Measurements from ENCODE around the gene IFT43. TPM values are rescaled to one million over a fixed set of nuclear protein-coding genes. Genes with fewer than 3 reads are reported as not detected.

IFT43 gene
- total RNA-seq, 1 donor from 2014 or later = 18.3 TPM

GRCh38 chr14:75979648-75980565 lies 5.7 kb upstream of the IFT43 start:
- no peaks in the 10 kb centered on the region for H3K27me3 ChIP-seq (ENCODE audit: control insufficient read depth in 3 of 3, insufficient read depth in 3 of 3, low read length in 3 of 3)
- H3K9me3 ChIP-seq (ENCODE audit: control insufficient read depth in 3 of 3, low read length in 3 of 3) = no peaks in the 10 kb centered on the region
- peaks cover 40 to 45% (median 42%) of the 10 kb centered on the region in 3 donors for H3K4me1 ChIP-seq (ENCODE audit: control insufficient read depth in 3 of 3, insufficient read depth in 3 of 3, low read length in 3 of 3)
- H3K36me3 ChIP-seq (ENCODE audit: control insufficient read depth in 3 of 3, insufficient read depth in 3 of 3, low read length in 3 of 3) = no peaks in the 10 kb centered on the region
- peak overlapping the region; percentile 95 for H3K27ac ChIP-seq (ENCODE audit: low read depth, low read length)
- H3K4me3 ChIP-seq (ENCODE audit: low read length in 3 of 3) = peak overlapping the region; percentile 69 to 86 (median 82)
- H3K9ac ChIP-seq (ENCODE audit: low read depth in 1 of 3, low read length in 3 of 3) = peak overlapping the region; percentile 71 to 89 (median 88)

- H3K27me3 ChIP-seq (ENCODE audit: control insufficient read depth in 3 of 3, insufficient read depth in 3 of 3, low read length in 3 of 3) = no peaks in the 10 kb centered on the region
- H3K27ac ChIP-seq (ENCODE audit: low read depth, low read length) = peak overlapping the region; percentile 95
- H3K4me1 ChIP-seq (ENCODE audit: control insufficient read depth in 3 of 3, insufficient read depth in 3 of 3, low read length in 3 of 3) = peaks cover 43 to 46% (median 45%) of the 10 kb centered on the region in 3 donors
- H3K4me3 ChIP-seq (ENCODE audit: low read length in 3 of 3) = peak overlapping the region; percentile 69 to 86 (median 82)
- no peaks in the 10 kb centered on the region for H3K36me3 ChIP-seq (ENCODE audit: control insufficient read depth in 3 of 3, insufficient read depth in 3 of 3, low read length in 3 of 3)
- H3K9ac ChIP-seq (ENCODE audit: low read depth in 1 of 3, low read length in 3 of 3) = peak overlapping the region; percentile 71 to 89 (median 88)
- H3K9me3 ChIP-seq (ENCODE audit: control insufficient read depth in 3 of 3, low read length in 3 of 3) = no peaks in the 10 kb centered on the region
Measured at GRCh38 chr14:75980856-75981255, 4.7 kb upstream of the IFT43 start.

GRCh38 chr14:75981426-75982265 lies 3.9 kb upstream of the IFT43 start, which contains the start of gene TGFB3:
Gene TGFB3, minus strand, starts transcription at chr14:75981995. Its CDS starts 1,102 bp downstream, at chr14:75980893.
- Histone ChIP-seq H3K4me1 (ENCODE audit: control insufficient read depth in 3 of 3, insufficient read depth in 3 of 3, low read length in 3 of 3) (peaks cover 45 to 51% (median 45%) of the 10 kb centered on the region in 3 donors), H3K9me3 (ENCODE audit: control insufficient read depth in 3 of 3, low read length in 3 of 3) (no peaks in the 10 kb centered on the region)

DNA sequence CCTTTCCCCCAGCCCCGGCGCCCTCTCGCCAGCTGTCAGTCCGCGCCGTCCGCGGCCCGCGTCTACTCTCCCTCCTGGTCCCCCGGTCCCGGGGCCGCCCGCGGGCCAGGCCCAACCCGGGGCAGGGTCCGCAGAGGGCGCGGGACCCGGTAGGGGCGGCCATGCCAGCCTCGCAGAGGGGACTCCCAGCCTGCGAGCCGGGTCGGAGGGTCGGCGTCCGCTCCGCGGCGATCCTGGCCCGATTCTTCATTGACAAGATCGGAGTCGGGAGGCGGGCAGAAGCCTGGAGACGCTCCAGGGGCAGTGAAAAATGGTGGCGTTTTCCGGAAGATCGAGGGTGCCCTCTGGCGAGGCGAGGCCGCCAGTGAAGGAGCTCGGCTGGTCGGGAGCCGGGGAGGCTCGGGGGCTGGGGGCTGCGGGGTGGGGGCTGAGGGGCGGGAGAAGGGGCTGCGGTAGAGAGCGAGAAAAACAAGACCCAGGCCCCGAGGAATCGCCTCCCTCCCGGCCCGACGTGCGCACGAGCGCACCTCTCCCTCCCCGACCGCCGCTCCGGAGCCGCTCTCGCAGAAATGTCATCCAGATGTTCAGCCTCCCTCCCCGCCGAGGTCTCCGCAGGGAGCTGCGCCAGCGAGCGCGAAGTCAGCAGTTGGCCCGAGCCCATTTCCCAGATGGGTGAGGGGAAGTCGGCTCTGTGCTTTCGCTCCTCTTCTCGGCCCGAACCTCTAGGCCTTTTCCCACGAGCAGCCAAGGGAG lies 3.1 kb upstream of the IFT43 start:
- peaks cover 45 to 52% (median 46%) of the 10 kb centered on the region in 3 donors for H3K4me1 ChIP-seq (ENCODE audit: control insufficient read depth in 3 of 3, insufficient read depth in 3 of 3, low read length in 3 of 3)
- peak overlapping the region; percentile 95 for H3K27ac ChIP-seq (ENCODE audit: low read depth, low read length)
- peak overlapping the region; percentile 69 to 86 (median 82) for H3K4me3 ChIP-seq (ENCODE audit: low read length in 3 of 3)
- no peaks in the 10 kb centered on the region for H3K27me3 ChIP-seq (ENCODE audit: control insufficient read depth in 3 of 3, insufficient read depth in 3 of 3, low read length in 3 of 3)
- H3K36me3 ChIP-seq (ENCODE audit: control insufficient read depth in 3 of 3, insufficient read depth in 3 of 3, low read length in 3 of 3) = no peaks in the 10 kb centered on the region
- H3K9ac ChIP-seq (ENCODE audit: low read depth in 1 of 3, low read length in 3 of 3) = peak overlapping the region; percentile 82 to 89 (median 88)
- H3K9me3 ChIP-seq (ENCODE audit: control insufficient read depth in 3 of 3, low read length in 3 of 3) = no peaks in the 10 kb centered on the region

More at GRCh38 chr14:75981426-75982265, 3.9 kb upstream of the IFT43 start, which contains the start of gene TGFB3:
- no peaks in the 10 kb centered on the region for H3K36me3 ChIP-seq (ENCODE audit: control insufficient read depth in 3 of 3, insufficient read depth in 3 of 3, low read length in 3 of 3)
- peak within 1 kb of the TSS; percentile 69 to 86 (median 82) for H3K4me3 ChIP-seq (ENCODE audit: low read length in 3 of 3)
- no peaks in the 10 kb centered on the region for H3K27me3 ChIP-seq (ENCODE audit: control insufficient read depth in 3 of 3, insufficient read depth in 3 of 3, low read length in 3 of 3)
- H3K27ac ChIP-seq (ENCODE audit: low read depth, low read length) = peak within 1 kb of the TSS; percentile 95
- peak within 1 kb of the TSS; percentile 82 to 89 (median 88) for H3K9ac ChIP-seq (ENCODE audit: low read depth in 1 of 3, low read length in 3 of 3)

DNA sequence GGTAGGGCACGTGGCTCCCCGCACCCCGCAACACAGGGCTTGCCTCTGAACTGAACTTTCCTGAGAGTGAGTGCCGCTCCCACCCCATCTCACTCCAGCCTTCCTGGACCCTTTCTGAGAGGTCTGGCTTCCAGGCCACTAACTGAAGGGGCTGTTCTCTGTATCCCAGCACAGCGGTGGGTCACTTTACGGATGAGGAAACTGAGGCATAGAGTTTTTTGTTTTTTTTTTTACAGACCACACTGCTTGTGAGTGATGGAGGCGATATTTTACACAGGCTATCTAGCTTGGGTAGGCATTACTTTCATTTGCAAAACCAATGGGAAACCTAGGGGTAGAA lies 2.6 kb upstream of the IFT43 start:
- Histone ChIP-seq H3K27ac (ENCODE audit: low read depth, low read length) (peak overlapping the region; percentile 95), H3K36me3 (ENCODE audit: control insufficient read depth in 3 of 3, insufficient read depth in 3 of 3, low read length in 3 of 3) (no peaks in the 10 kb centered on the region), H3K27me3 (ENCODE audit: control insufficient read depth in 3 of 3, insufficient read depth in 3 of 3, low read length in 3 of 3) (no peaks in the 10 kb centered on the region), H3K9me3 (ENCODE audit: control insufficient read depth in 3 of 3, low read length in 3 of 3) (no peaks in the 10 kb centered on the region), H3K4me1 (ENCODE audit: control insufficient read depth in 3 of 3, insufficient read depth in 3 of 3, low read length in 3 of 3) (peaks cover 42 to 47% (median 43%) of the 10 kb centered on the region in 3 donors), H3K9ac (ENCODE audit: low read depth in 1 of 3, low read length in 3 of 3) (peak overlapping the region in 2 of 3 donors; percentile 63 to 74), H3K4me3 (ENCODE audit: low read length in 3 of 3) (peak overlapping the region; percentile 46 to 58 (median 58))

DNA sequence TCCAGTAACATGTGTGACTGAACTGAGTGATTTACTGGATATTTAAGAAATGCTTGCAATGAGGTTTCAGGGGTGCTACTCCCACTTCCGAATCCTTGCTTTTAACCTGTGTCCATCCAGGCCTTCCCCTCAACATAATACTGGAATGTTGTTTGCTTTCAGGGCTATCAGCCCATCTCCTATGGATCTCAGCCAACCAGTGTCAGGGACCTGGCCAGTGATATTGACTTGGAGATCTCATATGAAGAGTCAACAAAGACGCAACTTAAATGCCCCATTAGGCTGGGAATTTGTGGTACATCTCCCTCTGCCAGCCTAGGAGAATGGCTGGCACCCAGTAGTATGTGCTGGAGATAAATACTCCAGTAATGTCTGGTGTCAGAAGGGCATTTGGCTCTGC lies 889 bp upstream of the IFT43 start:
- Histone ChIP-seq H3K9me3 (ENCODE audit: control insufficient read depth in 3 of 3, low read length in 3 of 3) (no peaks in the 10 kb centered on the region), H3K4me1 (ENCODE audit: control insufficient read depth in 3 of 3, insufficient read depth in 3 of 3, low read length in 3 of 3) (peaks cover 33 to 39% (median 33%) of the 10 kb centered on the region in 3 donors), H3K4me3 (ENCODE audit: low read length in 3 of 3) (no peak overlapping the region), H3K36me3 (ENCODE audit: control insufficient read depth in 3 of 3, insufficient read depth in 3 of 3, low read length in 3 of 3) (peaks cover 0 to 2% (median 1%) of the 10 kb centered on the region in 3 donors), H3K27ac (ENCODE audit: low read depth, low read length) (peak overlapping the region; percentile 86), H3K27me3 (ENCODE audit: control insufficient read depth in 3 of 3, insufficient read depth in 3 of 3, low read length in 3 of 3) (no peaks in the 10 kb centered on the region), H3K9ac (ENCODE audit: low read depth in 1 of 3, low read length in 3 of 3) (no peak overlapping the region)

DNA sequence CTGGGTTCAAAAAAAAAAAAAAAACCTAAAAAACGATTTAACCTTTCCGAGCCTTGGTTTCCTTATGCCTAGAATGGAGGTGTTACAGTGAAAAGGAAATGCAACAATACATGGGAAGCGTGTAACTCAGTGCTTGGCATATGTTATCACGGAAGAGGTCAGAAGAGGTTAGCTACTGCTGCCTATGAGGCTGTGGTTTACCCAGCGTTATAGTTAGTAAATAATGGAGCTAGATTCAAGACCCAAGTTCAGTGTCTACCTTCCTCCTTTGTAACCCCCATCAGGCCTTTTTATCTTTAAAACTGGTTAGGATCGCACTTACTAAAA lies 839 bp downstream of the IFT43 start:
- H3K27me3 ChIP-seq (ENCODE audit: control insufficient read depth in 3 of 3, insufficient read depth in 3 of 3, low read length in 3 of 3) = no peaks in the 10 kb centered on the region
- H3K4me3 ChIP-seq (ENCODE audit: low read length in 3 of 3) = peak overlapping the region; percentile 81 to 84 (median 84)
- peak overlapping the region; percentile 86 for H3K27ac ChIP-seq (ENCODE audit: low read depth, low read length)
- no peaks in the 10 kb centered on the region for H3K9me3 ChIP-seq (ENCODE audit: control insufficient read depth in 3 of 3, low read length in 3 of 3)
- peaks cover 19 to 28% (median 23%) of the 10 kb centered on the region in 3 donors for H3K4me1 ChIP-seq (ENCODE audit: control insufficient read depth in 3 of 3, insufficient read depth in 3 of 3, low read length in 3 of 3)
- peaks cover 3 to 9% (median 7%) of the 10 kb centered on the region in 3 donors for H3K36me3 ChIP-seq (ENCODE audit: control insufficient read depth in 3 of 3, insufficient read depth in 3 of 3, low read length in 3 of 3)
- peak overlapping the region; percentile 45 to 84 (median 81) for H3K9ac ChIP-seq (ENCODE audit: low read depth in 1 of 3, low read length in 3 of 3)

DNA sequence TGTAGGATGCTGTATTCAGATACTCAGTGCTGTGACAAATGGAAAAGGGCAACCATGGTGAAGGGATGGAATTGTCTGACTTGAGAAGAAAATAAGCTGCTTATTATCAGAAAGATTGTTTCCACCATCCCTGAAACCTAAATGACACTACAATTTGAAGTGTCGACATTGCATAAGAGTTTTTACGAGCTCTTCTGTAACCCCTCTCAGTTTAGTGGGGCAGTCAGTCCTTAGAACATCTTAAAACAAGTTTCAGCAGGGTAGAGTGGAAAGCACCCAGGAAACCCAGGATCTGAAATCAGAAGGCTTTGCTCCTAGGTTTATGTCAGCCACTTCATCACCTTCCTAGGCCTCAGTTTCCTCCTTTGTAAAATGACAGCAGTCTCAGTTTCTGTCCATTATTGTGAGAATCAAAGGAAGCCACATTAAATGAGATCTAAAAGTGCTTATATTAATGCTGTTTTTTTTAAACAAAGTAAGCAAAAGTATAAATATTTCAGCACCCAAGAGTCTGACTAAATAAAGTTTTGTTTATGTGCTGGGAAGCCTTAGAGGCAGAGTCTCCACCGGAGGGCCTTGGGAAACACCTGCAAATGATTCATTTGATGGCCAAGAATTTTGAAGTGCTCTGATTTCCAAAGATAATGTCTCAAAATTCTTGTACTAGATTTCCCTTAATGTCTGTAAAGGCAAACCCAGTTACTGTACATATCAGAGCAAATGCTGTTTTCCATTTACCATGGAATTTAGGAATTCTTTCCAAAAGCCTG lies 1.8 kb downstream of the IFT43 start:
- Histone ChIP-seq H3K9me3 (ENCODE audit: control insufficient read depth in 3 of 3, low read length in 3 of 3) (no peaks in the 10 kb centered on the region), H3K27me3 (ENCODE audit: control insufficient read depth in 3 of 3, insufficient read depth in 3 of 3, low read length in 3 of 3) (no peaks in the 10 kb centered on the region), H3K9ac (ENCODE audit: low read depth in 1 of 3, low read length in 3 of 3) (no peak overlapping the region), H3K4me1 (ENCODE audit: control insufficient read depth in 3 of 3, insufficient read depth in 3 of 3, low read length in 3 of 3) (peaks cover 17 to 34% (median 23%) of the 10 kb centered on the region in 3 donors), H3K4me3 (ENCODE audit: low read length in 3 of 3) (no peak overlapping the region), H3K36me3 (ENCODE audit: control insufficient read depth in 3 of 3, insufficient read depth in 3 of 3, low read length in 3 of 3) (peaks cover 3 to 10% (median 9%) of the 10 kb centered on the region in 3 donors), H3K27ac (ENCODE audit: low read depth, low read length) (no peak overlapping the region)

DNA sequence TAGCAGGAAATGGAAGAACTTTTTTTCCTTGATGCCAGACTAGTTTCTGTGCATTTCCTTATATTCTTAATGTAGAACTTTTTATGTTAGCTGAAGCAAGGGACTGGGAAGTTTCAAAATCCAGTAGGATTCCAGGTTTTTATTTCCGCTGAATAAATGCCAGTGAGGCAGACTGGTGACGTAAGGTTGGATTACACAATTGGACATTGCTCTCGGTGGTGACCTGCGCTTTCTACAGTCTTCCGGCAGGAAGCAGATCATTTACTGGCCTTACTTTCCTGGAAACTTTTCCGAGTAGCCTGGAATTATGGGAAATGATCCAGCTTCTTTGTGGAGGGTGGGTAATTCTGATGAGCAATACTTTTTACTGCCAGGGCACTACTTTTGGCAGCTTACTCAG lies 3.6 kb downstream of the IFT43 start:
- peaks cover 11 to 31% (median 17%) of the 10 kb centered on the region in 3 donors for H3K4me1 ChIP-seq (ENCODE audit: control insufficient read depth in 3 of 3, insufficient read depth in 3 of 3, low read length in 3 of 3)
- peaks cover 3 to 14% (median 9%) of the 10 kb centered on the region in 3 donors for H3K36me3 ChIP-seq (ENCODE audit: control insufficient read depth in 3 of 3, insufficient read depth in 3 of 3, low read length in 3 of 3)
- no peaks in the 10 kb centered on the region for H3K27me3 ChIP-seq (ENCODE audit: control insufficient read depth in 3 of 3, insufficient read depth in 3 of 3, low read length in 3 of 3)
- H3K4me3 ChIP-seq (ENCODE audit: low read length in 3 of 3) = no peak overlapping the region
- peak overlapping the region in 1 of 3 donors; percentile 40 for H3K9ac ChIP-seq (ENCODE audit: low read depth in 1 of 3, low read length in 3 of 3)
- peak overlapping the region; percentile 80 for H3K27ac ChIP-seq (ENCODE audit: low read depth, low read length)
- H3K9me3 ChIP-seq (ENCODE audit: control insufficient read depth in 3 of 3, low read length in 3 of 3) = no peaks in the 10 kb centered on the region

All from skeletal muscle tissue (tissue), 4 donors.